ENCODE data around the gene KRTAP10-5.
"Not testable (repeated sequence)": the region's sequence is repeated elsewhere in the genome, so short reads cannot be mapped to it uniquely, and the experiment has no call there.

The KRTAP10-5 gene

DNA sequence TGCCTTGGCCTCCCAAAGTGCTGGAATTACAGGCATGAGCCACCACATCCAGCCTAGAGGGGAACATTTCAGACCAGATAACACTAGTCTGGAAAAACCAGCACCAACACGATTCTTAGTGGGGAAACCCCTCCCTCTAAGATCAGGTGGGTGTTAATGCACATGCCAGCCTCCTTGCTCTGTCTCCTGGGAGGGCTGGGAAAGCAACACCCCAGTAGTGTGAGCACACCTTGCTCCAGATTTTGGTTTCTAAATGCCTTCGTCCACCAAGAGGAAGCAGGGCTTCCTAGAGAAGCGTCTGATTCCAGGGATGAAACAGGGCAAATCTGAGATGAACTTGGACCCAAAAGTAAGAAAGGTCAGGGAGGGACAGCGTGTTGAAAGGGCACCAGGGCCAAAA lies 9.1 kb downstream of the KRTAP10-5 start:
- DNase-seq, result no peak

DNA sequence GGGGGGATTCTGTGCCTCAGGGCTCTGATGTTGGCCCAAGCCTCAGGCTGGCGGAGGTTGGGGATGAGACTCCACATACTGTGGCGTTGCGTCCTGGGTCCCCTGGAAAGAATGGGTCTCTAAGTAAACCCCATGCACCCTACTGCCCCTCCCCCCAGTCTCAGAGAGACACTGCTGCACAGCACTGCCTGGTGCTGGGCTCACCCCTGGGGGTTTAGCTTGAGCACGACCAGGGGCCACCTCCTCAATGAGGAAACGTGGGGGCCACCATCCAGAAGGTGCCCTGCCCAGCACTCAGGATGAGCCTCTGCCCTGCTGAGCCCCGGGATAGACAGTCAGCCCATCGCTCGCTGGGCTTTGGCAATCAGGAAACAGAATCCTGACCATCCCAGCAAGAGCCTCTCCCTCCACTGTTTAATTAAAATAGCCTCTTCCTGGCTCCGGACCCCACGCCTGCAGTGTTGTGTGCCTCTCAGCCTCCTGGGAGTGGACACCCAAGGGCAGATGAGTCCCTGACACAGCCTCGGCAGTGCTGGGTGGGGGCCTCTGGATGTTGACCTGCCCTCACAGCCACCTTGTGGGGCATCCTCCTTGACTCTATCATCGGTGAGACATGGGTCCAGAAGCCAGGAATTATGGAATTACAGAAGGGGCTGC lies 10.4 kb downstream of the KRTAP10-5 start:
- no peak for DNase-seq

DNA sequence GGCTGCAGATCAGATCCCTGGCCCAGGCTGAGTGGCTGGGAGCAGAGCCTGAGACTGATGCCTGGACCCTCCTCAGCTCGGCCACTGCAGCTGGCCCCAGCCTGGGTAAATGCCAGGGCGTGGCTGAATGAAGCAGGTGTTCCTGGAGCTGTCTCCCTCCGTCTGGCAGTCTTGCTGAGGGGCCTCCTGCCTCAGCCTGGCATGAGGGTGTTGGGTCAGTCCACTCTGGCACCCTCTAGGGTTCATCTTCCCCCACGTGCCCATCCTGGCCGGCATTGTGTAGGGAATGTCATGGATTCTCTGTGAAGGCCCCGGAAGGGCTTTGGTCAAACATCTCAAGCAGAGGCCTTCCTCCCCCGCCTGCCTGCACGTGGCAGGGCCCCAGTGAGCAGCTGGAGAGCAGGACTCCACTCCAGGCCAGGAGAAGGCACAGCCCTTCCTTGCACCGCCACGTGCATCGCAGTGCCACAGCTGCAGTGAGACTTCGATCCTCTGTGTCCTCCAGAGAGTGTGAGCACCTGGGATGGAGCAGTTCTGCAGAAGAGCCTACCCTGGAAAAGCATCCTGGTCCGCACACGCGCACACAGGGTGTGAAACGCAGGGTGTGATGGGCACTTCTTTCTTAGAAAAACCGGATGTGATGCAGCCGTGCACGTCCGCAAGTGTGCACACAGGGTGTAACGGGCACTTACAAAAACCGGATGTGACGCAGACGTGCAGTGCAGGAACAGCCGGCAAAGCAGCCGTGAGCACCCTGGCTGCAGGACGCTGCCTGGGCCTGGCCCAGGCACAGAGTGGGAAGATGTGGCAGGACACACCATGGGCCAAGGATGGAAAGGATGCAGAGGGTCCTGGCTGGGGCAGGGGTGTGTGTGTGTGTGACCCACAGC lies 11.5 kb downstream of the KRTAP10-5 start:
- DNase-seq, result no peak

DNA sequence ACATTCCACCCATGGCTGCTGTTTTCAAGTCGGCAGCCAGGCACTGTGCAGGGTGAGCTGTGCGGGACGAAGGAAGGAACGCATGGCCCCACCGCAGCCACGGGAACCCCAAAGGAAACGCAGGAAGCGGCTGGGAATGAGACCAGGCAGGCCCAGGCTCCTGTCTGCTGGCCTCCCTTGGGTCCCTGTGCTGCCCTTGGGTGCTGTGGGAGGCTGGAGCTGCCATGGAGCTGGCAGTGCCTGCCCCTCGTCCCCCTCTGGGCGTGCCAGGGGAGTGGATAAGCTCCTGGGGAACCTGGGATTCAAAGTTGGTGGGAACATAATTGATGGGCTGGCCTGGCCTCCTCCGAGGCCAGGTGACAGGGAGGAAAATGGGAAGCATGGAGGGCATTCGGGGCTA lies 12.1 kb downstream of the KRTAP10-5 start:
- no peak for DNase-seq

DNA sequence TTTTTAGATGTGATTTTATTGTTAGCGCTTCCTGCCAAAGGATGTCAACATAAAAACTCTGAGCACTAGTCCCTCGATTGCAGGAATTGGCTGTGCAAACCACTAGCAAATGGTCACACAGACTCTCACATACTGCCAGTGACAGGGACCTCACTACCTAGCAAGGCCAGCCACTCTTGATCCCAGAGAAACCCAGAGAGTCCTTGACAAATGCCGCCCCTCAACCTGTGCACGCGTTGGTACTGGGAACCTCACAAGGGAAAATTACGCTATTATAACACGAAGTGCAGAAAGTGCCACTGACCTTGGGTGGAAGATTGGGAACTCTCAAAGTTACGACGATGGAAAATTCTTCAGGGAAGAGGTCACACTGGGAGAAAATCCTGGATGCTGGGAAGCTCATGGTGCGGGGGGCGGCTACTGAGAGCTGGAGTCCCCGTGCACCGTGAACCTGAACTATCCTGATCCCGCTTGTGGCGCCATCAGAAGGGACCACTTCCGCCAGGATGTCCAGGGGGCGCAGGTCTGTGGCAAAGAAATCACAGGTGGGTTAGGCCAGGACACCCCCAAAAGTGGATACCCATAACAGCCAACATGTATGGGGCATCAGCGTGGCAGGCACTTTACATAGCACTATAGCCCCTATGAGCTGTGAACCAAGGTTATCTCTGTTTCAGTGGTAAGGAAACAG lies 12.8 kb downstream of the KRTAP10-5 start:
- no peak for DNase-seq

DNA sequence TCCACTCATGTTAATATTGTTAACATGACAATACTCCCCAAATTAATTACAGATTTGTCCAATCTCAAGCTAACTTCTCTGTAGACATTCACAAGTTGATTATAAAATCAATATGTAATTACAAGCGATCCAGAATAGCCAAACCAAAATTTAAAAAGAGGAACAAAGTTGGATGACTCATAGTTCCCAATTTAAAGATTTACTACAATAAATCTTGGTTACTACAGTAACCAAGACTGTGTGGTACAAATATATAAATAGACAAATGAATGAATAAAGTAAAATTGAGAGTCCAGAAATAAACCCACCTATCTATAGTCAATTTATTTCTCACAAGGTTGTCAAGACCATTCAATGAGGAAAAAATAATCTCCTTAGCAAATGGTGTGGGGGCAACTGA lies 14.0 kb downstream of the KRTAP10-5 start:
- DNase-seq, result no peak

DNA sequence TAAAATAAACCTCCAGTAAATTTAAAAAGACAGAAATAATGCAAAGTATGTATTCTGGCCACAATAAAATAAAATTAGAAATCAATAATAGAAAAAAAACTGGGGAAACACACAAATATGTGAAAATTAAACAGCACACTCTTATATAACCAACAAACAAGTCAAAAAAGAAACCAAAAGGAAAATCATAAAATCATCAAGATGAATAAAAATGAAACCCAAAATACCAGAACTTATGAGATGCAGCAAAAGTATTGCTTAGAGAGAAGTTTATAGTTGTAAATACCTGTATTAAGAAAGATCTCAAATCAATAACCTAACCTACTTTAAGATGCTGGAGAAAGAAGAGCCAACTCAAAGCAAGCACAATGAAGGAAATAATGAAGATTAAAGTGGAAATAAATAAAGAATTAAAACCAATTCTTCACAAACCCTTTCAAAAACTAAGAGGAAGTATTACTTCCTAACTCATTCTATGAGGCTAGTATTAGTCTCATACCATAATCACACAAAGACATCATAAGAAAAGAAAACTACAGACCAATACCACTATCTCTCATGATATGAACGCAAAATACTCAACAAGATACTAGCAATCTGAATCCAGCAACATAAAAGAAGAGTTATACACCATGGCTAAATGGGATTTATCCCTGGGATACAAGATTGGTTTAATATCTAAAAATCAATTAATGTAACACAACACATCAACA lies 15.4 kb downstream of the KRTAP10-5 start:
- no peak for DNase-seq

DNA sequence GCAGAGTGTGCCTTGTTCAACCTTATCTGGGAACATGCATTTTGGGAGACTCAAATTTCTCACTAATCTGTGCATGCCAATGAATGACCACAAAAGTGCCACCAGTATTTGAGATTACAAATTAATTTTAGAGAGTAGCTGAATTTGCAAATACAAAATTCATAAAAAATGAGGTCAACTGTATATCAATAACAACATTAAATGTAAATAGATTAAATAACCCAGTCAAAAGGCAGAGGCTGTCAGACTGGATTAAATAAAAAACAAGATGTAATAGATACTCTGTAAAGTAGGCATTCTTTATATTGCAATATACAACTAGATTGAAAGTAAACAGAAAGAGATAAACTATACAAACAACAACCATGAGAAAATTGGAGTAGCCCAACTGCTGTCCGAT lies 16.3 kb downstream of the KRTAP10-5 start:
- DNase-seq, result no peak

DNA sequence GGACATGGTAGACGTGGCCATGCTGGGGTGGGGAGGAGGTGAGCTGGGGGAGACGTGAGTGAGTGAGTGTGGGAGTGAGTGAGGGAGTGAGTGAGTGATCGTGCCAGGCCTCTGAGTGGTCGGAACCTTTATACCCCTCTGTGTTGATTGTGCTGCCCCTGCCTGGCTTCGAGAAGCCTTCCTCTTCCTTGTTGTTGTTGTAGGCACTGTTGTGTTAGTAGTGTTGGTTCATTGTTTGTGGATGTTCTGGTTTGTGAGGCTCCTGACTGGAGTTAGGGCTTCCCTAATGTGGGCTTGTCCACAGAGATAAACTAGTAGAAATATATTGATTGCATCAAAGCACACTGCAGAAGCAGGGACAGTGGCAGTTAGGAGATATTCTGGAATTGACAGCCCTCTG lies 21.7 kb downstream of the KRTAP10-5 start, which contains the start of gene KRTAP10-3:
Gene KRTAP10-3 (minus strand): TSS at position 101 of the 400 bp plus-strand sequence. CDS start 80 bp downstream, at position 21.
- no peak for DNase-seq

DNA sequence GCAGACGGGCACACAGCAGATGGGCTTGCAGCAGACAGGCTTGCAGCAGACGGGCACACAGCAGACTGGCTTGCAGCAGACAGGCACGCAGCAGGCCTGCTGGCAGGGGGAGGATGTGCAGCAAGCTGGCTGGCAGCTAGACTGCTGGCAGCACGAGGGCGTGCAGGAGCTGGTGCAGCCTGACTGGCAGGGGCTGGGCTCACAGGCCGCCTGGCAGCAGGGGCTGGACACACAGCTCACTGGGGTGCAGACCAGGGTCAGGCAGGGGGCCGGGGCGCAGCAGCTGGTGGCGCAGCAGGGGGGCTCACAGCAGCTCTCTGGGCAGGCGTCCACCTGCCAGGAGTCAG lies 22.1 kb downstream of the KRTAP10-5 start:
- DNase-seq, result not testable (repeated sequence)

DNA sequence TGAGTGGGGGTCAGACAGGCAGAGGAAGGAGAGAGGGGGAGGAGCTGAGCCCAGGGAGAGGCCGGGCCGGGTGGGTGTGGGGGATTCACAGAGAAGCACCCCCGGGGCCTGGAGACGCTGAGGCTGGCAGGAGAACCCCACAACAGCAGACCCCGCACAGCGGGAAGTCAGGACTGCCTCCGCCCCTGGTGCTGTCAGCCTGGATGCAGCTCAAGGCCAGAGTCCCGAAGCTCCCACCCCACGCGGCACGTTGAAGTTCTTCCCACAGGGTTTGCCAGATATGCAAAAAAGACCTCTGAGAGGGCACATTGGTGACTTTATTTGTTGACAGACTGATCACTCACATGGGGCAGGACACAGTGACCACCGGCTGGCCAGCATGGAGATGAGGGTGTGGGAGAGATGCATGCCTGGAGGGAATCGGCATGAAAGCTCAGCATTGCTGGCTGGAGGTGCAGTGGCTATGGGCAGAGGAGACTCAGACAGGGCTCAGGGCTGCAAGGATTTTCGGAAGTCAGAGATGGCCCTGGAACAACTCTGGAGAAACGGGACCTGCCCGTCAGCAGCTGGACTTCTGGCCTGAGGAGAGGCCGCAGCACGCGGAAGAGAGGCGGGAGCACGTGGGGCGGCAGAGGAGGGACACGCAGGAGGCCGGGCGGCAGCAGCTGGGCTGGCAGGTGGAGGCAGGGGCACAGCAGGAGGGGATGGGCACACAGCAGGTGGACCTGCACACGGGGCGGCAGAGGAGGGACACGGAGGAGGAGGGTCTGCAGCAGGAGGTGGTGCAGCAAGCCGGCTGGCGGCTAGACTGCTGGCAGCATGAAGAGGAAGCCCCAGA lies 22.7 kb downstream of the KRTAP10-5 start:
- DNase-seq, result no peak

DNA sequence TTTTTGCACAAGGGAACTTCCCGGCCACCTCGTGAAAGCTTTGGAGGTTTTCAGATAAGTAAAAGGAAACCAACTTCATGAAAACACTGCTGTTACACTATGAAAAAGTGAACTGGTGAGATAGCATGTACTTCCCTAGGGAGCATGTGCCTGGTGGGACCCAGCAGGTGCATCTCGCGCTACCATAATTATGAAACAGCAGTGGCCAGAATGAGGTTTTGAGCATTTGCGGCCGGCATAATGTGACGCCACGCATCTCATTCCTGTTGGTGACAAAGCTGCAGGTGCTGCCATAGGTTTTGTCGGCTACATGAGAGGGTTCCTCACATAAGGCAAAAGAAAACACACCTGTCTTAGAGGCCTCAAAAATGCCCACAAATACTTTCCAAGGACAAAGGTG lies 23.5 kb downstream of the KRTAP10-5 start:
- DNase-seq, result no peak

DNA sequence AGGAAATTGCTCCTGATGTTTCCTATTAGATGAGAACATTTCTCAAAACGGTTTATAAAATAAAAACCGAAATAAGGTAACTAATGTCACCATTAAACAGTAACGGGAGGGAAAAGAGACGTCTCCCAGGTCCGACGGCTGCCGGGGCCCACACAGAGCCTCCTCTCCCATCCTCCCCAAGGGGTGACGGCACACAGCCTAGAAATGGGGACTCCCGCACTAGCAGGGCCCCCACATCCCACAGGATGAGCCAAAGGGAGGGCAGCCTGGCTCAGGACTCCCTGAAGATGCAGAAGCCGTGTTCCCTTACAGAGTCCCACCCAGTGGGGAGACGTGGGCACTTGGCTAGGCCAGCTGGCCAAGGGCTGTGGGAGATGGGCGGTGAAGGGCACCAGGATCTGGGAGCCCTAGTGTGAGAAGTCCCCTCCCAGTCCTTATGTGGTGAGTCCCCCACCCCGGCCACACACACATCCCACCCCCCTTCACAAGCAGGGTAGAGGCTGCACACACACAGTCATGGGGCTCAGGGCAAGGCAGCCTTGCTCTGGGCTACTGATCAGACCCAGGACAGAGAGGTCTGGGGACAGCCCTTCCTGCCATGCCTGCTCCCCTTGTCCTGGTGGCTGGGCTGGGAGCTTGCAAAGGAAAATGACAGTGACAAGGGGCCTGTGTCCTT lies 25.1 kb downstream of the KRTAP10-5 start:
- DNase-seq, result no peak

DNA sequence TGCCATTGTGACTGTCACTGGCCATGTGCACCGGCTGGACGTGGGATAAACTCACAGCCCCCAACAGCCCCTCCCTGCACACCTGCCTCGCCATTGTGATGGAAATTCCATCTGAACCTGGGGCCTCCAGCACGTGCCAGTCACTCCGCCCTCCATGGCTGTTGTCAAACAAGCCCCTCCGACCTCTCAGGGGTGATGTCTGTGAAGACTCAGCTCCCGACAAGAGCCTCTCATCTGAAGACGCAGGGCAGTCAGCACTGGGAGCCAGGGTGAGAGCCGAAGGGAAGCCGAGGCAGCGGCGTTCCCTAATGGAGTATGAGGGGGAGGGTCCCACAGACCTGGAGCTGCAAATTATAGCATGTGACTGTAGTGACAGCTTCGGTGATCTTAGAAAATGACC lies 27.7 kb downstream of the KRTAP10-5 start:
- no peak for DNase-seq

DNA sequence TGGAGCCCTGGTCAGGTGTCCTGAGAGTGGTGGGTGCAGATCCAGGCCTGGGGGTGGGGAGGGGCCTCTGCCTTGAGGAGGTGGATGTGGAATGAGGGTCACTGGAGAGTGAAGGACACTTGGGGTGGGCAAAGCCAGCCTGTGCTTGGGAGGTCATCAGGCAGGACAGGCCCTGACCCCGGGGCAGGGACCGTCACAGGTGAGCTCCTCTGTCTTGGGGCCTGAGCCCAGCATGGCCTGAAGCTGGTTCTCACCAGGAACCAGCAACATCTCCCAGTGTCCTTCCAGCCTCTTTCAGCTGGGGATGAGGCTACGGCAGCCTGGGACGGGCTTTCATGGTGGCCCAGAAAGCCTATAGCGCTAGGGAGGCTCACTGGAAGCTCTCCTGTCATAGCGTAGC lies 28.3 kb downstream of the KRTAP10-5 start:
- no peak for DNase-seq

DNA sequence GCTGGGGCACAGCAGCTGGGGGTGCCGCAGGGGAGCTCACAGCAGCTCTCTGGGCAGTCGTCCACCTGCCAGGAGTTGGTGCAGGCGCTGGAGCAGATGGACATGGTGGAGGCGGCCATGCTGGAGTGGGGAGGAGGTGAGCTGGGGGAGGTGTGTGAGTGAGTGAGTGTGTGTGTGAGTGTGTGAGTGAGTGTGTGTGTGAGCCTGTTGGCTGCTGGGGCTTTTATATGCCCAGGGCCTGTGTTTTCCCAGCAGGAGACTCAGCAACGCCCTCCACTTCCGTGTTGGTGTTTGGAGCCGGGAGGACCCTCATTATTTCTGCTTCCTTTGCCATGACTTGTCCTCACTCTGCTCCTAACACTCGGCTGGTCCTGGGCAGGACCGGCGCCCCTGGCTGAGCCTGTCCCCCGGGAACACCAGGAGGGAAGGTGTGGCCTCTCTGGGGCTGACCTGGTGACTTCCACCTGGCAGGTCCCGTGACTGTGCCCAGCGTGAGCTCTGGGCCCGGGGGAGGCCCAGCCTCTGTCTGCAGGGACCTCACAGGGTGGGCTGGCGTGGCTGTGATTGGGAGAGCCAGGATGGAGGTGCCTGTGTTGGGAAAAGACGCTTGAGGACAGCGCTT lies 29.0 kb downstream of the KRTAP10-5 start, which contains the start of gene KRTAP10-2:
Gene KRTAP10-2 (minus strand): TSS at position 166 of the 622 bp plus-strand sequence. CDS start 47 bp downstream, at position 119.
- no peak for DNase-seq

DNA sequence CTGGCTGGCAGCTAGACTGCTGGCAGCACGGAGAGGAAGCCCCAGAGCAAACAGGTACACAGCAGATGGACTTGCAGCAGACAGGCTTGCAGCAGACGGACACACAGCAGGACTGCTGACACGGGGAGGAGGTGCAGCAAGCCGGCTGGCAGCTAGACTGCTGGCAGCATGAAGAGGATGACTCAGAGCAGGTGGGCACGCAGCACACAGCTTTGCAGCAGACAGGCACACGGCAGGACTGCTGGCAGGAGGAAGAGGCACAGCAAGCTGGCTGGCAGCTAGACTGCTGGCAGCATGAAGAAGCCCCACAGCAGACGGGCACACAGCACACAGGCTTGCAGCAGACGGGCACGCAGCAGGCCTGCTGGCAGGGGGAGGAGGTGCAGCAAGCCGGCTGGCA lies 29.6 kb downstream of the KRTAP10-5 start:
- no peak for DNase-seq

DNA sequence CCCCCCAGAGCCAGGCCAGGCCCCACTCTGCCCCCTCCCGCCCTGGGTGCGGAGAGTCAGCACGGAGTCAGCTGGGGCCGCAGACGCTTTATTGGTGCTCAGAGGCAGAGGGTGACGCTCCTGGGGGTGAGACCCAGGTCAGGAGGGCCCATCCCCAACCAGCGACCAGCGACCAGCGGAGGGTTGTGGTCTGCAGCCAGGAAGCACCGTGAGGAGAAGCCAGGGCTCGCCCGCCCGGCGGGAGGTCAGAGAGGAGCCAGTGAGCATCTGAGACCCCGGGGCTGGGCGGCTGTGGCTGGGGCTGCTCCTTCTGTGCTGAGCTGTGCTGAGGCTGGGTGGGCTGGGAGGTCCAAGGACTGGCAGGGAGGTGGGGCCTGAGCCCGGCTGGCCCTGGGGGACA lies 30.1 kb downstream of the KRTAP10-5 start:
- DNase-seq, result not testable (repeated sequence)

DNA sequence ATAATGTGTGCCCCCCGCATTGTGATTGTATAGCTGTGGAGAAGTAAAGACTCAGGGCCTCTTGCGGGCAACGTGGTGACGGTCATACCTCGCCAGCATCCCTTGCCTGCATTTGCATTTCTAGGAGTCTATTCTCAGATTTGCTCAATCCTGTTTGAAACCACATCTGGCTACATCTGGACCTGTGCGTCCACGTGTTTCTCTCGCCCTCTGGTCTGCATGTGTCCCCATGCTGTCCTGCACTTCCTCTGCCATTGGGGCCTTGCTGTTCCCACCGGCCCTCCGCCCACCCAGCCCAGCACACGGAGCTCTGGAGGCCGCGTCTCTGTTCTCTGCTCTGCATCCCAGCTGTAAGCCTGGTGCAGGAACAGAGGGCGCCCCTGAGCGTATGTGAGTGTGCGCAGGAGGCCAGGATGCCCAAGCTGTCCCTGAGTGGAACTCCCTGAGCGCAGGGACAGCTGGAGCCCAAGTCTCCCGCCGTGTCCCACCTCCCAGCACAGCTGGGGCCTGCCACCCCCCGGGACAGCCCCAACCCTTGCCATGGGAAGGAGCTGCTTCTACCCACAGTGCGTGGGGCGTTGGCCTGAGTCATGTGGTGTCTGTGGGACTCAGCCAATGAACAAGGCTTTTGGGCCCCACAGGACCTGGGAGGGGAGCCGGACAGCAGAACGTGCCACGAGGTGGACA lies 30.7 kb downstream of the KRTAP10-5 start:
- DNase-seq, result no peak

DNA sequence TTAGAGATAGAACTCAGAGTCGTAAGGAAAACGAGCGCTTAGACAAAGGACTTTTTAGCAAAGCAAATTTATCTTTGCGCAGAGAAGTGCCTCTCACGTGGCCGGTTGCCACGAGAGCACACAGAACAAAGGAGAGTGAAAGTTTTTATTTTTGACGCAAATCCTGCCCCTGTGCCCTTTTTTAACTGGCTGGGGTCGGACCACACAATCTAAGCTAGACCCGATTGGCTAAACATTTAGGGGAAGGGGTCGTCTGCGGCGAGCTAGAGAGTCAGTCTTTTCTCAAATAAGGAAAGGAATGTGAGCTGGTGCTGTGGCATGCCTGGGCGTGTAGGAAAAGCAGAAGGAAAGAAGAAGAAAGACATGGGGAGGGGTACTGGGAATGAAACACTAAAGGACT lies 31.5 kb downstream of the KRTAP10-5 start:
- DNase-seq, result no peak
